HG03521 (cell line): ENCODE results near the gene KIF22.

ENCODE experiments used
- ATAC-seq: cut with Tn5 transposase; IDR thresholded peaks from one replicate; pipeline ENCODE4 v1.9.1; 2021; ENCODE audit warnings: mild to moderate bottlenecking, moderate library complexity; ENCODE audit not compliant: unreplicated experiment

The KIF22 gene

GRCh38 chr16:29834079-29834478 lies 43.5 kb downstream of the KIF22 start:
- ATAC-seq, result no peak

GRCh38 chr16:29835926-29836325 lies 45.4 kb downstream of the KIF22 start:
- ATAC-seq, result no peak

- no peak for ATAC-seq
Observed at GRCh38 chr16:29836623-29837022, 46.1 kb downstream of the KIF22 start.

- no peak for ATAC-seq
Observed at GRCh38 chr16:29837841-29838240, 47.3 kb downstream of the KIF22 start.

GRCh38 chr16:29839822-29840221 lies 49.3 kb downstream of the KIF22 start:
- no peak for ATAC-seq

GRCh38 chr16:29840240-29840639 lies 49.7 kb downstream of the KIF22 start:
- ATAC-seq, result no peak

- no peak for ATAC-seq
Observed at GRCh38 chr16:29841631-29842030, 51.1 kb downstream of the KIF22 start.

GRCh38 chr16:29842732-29843346 lies 52.3 kb downstream of the KIF22 start:
- ATAC-seq, result no peak

GRCh38 chr16:29843931-29844330 lies 53.4 kb downstream of the KIF22 start:
- no peak for ATAC-seq

- no peak for ATAC-seq
Observed at GRCh38 chr16:29844575-29845331, 54.2 kb downstream of the KIF22 start.

- no peak for ATAC-seq
Observed at GRCh38 chr16:29845656-29846055, 55.1 kb downstream of the KIF22 start.

GRCh38 chr16:29848420-29849297 lies 58.1 kb downstream of the KIF22 start:
- no peak for ATAC-seq

- ATAC-seq, result no peak
Observed at GRCh38 chr16:29849505-29849904, 59.0 kb downstream of the KIF22 start.

GRCh38 chr16:29850998-29851397 lies 60.4 kb downstream of the KIF22 start:
- ATAC-seq, result no peak

GRCh38 chr16:29852654-29853053 lies 62.1 kb downstream of the KIF22 start:
- no peak for ATAC-seq

GRCh38 chr16:29854520-29855100 lies 64.1 kb downstream of the KIF22 start:
- no peak for ATAC-seq
